ENCODE measurements around the gene SERINC5.
A peak's percentile ranks its signal among the peaks of the same experiment; 100 is the strongest.
"Not testable (repeated sequence)": the region's sequence is repeated elsewhere in the genome, so short reads cannot be mapped to it uniquely, and the experiment has no call there.

SERINC5 gene

GRCh38 chr5:80172067-80172695, 83.7 kb downstream of the SERINC5 start:
- DNase-seq (ENCODE audit: low spot score): no peak

- DNase-seq (ENCODE audit: low spot score): no peak
Measured at GRCh38 chr5:80170117-80170535, 85.7 kb downstream of the SERINC5 start.

- DNase-seq (ENCODE audit: low spot score): no peak
Measured at GRCh38 chr5:80168388-80169028, 87.3 kb downstream of the SERINC5 start.

GRCh38 chr5:80165452-80165851, 90.4 kb downstream of the SERINC5 start:
- no peak for DNase-seq (ENCODE audit: low spot score)

DNA sequence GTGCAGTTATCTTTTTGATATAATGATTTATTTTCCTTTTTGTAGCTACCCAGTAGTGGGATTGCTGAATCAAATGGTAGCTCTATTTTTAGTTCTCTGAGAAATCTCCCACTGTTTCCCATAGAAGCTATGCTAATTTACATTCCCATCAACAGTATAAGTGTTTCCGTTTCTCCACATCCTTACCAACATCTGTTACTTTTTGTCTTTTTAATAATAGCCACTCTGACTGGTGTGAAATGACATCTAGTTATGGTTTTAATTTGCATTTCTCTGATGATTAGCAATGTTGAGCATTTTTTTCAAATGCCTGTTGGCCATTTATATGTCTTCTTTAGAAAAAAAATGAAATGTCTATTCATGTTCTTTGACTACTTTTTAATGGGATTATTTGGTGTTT, 94.7 kb downstream of the SERINC5 start:
- DNase-seq (ENCODE audit: low spot score): no peak

DNA sequence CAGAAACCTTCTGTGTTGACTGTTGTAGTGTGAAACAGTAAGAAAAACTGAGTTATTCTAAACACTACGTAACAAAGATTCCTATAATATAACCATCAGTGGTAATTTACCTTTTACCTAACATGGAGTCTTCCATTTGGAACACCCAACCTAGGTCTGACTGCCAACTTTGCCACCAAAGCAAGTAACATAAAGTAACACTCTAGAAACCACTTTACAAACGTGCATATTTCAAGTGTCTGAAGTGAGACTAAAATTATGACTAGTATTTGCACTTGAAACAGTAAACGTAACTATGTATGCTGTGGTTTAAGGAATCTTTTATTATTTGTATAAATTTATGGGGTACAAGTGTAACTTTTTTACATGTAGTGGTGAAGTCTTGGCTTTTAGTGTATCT, 95.6 kb downstream of the SERINC5 start:
- DNase-seq (ENCODE audit: low spot score): no peak

DNA sequence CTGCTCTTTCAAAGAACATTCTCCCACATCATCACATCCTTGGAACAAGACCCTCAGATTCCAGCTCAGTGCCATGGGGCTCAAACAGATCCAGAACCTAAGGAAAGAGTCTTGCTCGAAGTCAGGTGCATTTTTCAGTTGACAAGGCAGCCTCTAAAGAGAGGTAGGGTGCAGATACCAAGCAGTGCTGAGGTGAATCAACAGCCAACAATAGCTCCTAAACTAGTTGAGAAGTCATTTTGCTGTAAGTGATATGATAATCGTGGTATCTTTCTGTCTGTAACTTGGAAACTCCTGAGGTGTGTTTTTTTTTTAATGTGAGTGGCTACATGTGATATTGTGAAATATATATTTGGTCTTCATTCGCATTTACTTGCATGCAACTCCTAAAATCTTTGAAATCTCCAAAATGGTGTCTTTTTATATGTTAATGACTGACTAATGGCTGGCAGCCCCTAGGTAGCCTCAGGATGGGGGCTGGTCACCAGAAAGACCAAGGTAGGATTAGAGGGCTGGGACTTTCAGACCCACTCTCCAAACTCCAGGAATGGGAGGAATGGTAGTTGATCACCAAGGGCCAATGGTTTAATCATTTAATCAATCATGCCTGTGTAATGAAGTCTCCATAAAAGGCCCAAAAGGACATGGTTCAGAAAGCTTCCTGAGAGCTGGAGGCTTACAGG, 96.6 kb downstream of the SERINC5 start:
- no peak for DNase-seq (ENCODE audit: low spot score)

DNA sequence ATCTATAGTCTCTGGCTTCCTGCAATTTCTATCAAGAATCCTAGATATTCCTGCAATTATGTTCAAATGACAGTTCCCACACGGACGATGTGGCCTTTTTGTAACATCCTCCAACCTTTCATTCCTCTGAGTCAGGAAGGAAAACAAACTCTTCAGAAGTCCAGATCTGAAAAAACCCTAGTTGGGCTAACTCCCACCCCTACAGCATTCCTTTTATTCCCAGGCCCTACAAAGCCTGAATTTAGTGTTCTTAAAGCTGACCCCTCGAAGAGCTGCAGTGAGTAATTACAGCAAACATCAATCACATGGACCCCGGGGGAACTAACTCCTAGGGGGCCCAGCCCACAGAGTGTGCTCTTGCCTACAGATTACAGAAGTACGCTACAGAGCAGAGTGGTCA, 99.7 kb downstream of the SERINC5 start:
- no peak for DNase-seq (ENCODE audit: low spot score)

GRCh38 chr5:80154749-80155148, 101.1 kb downstream of the SERINC5 start:
- DNase-seq (ENCODE audit: low spot score): no peak

DNA sequence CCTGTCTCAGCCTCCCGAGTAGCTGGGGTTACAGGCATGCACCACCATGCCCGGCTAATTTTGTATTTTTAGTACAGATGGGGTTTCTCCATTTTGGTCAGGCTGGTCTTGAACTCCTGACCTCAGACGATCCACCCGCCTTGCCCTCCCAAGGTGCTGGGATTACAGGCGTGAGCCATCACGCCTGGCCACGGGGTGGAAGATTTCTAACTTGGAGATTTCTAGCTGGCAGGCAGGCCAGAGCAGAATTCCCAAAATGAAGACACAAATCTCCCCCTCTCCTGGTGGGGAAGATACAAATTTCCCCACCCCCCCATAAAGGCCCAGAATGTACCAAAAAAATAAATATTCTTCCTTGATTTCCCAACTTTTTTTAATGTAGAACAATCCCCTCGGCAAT, 101.6 kb downstream of the SERINC5 start:
- DNase-seq (ENCODE audit: low spot score): not testable (repeated sequence)

DNA sequence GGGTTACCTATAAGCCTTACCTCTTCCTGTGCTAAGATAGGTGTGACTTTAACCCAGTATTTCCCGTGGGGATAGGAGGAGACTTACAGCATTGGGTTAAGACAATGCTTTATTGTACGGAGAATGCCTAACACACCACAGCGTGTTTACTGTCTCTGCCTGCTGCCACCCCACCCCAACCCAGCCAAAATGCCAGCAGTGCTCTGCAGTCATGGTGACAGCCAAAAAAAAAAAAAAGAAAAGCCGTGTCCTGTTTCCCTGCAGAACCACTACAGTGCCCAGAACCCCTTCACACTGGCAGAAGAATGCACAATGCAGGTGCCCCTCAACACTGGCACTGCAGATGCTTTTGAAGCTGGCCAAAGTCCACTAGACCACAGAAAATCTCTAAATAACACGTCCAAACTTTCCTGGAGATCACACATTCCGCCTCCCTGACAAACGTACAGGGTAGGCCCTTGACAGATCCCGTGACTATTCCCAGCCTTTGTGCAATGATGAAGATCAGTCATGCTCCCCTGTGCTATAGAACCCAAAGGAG, 102.2 kb downstream of the SERINC5 start:
- peak; percentile 80 for DNase-seq (ENCODE audit: low spot score)

GRCh38 chr5:80152778-80153177, 103.1 kb downstream of the SERINC5 start:
- DNase-seq (ENCODE audit: low spot score): no peak

GRCh38 chr5:80151890-80152289, 104.0 kb downstream of the SERINC5 start:
- peak; percentile 19 for DNase-seq (ENCODE audit: low spot score)

DNA sequence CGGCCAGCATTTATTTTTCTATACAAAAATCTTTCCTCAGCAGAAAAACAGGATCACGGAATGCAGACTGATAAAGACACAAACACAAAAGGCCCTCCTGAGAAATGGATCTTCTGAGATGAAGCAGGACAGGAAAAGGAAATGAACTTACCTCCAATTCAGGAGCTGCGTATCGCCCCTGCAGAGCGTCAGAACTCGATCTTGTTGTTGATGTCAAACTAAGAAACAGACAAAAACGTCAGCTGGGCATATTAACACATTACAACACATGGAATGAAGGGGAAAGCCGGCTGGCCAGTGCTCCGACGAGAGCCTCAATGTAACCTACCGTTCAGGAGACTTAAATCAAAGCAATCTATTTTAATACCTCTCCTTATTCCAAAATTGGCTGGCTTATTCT, 105.1 kb downstream of the SERINC5 start:
- DNase-seq (ENCODE audit: low spot score): no peak

GRCh38 chr5:80149161-80149609, 106.7 kb downstream of the SERINC5 start:
- DNase-seq (ENCODE audit: low spot score): peak; percentile 82

- no peak for DNase-seq (ENCODE audit: low spot score)
Measured at GRCh38 chr5:80147119-80147815, 108.6 kb downstream of the SERINC5 start.

- DNase-seq (ENCODE audit: low spot score): peak; percentile 65
Measured at GRCh38 chr5:80146046-80146445, 109.8 kb downstream of the SERINC5 start.

DNA sequence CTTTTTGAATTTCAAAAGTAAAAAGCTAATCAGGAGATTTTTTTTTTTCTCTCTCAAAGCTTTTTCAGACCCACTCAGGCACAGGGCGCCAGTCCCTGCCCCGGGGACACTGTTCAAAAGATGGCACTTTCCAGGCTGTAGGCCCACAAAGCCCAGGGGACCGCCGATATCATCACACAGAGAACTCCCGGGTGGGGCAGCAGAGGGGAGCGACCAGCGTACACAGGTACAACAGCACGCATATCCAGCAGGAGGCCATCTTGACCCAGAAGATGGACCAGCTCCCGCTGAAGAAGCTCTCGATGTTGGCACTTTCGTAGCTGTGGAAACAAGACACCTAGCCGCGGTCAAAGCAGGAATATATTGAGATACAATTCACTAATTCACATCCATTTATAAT, 112.4 kb downstream of the SERINC5 start:
- no peak for DNase-seq (ENCODE audit: low spot score)

- DNase-seq (ENCODE audit: low spot score): no peak
Measured at GRCh38 chr5:80142996-80143395, 112.9 kb downstream of the SERINC5 start.

- DNase-seq (ENCODE audit: low spot score): no peak
Measured at GRCh38 chr5:80141681-80142080, 114.2 kb downstream of the SERINC5 start.

GRCh38 chr5:80141147-80141671, 114.6 kb downstream of the SERINC5 start:
- peak; percentile 83 for DNase-seq (ENCODE audit: low spot score)

GRCh38 chr5:80140496-80140895, 115.4 kb downstream of the SERINC5 start:
- no peak for DNase-seq (ENCODE audit: low spot score)
